Sigmoid colon (tissue), 7 donors: ENCODE results near the gene BBIP1. TPM values are rescaled to one million over a fixed set of nuclear protein-coding genes. Genes with fewer than 3 reads are reported as not detected.

ENCODE experiments used
- DNase-seq: peaks from one replicate; pipeline ENCODE4 v3.0.0-alpha.2; 2019
- H3K27ac ChIP-seq, 4 donors: fragments of 200-600 bp; sonication (generic); one replicate each; pipeline ENCODE4 v1.5.1; 2016 to 2019; ENCODE audit warnings: mild to moderate bottlenecking in 1 of 4
- H3K27me3 ChIP-seq, 3 donors: fragments of 200-600 bp; sonication (generic); one replicate each; pipeline ENCODE4 v1.5.1; 2019; ENCODE audit warnings: mild to moderate bottlenecking in 1 of 3
- H3K36me3 ChIP-seq, 4 donors: fragments of 200-600 bp; sonication (generic); one replicate each; pipeline ENCODE4 v1.5.1; 2016 to 2019
- H3K4me1 ChIP-seq, 4 donors: fragments of 200-600 bp; sonication (generic); one replicate each; pipeline ENCODE4 v1.5.1; 2017 to 2019
- H3K4me3 ChIP-seq, 4 donors: fragments of 200-600 bp; sonication (generic); one replicate each; pipeline ENCODE4 v1.5.1; 2017 to 2019; ENCODE audit warnings: mild to moderate bottlenecking in 2 of 4, moderate library complexity in 1 of 4
- H3K9me3 ChIP-seq, 4 donors: fragments of 200-600 bp in 3 of 4; sonication (generic) in 3 of 4; one replicate each; pipeline versions ENCODE4 v1.5.1 to v1.6.1; 2013 to 2019
- EP300 ChIP-seq, 4 donors: sonication (generic); formaldehyde crosslinking; IDR thresholded peaks; one replicate each; pipeline ENCODE4 v1.6.1; 2017; ENCODE audit warnings: antibody characterized with exemption in 4 of 4
- POLR2A ChIP-seq, 2 donors: fragments of 450-650 bp; IDR thresholded peaks; one replicate each; pipeline ENCODE4 v1.6.1; 2016; ENCODE audit warnings: antibody characterized with exemption in 2 of 2, mild to moderate bottlenecking in 2 of 2, moderate library complexity in 2 of 2
- POLR2AphosphoS5 ChIP-seq, 4 donors: sonication (generic); formaldehyde crosslinking; IDR thresholded peaks; one replicate each; pipeline ENCODE4 v1.6.1; 2017; ENCODE audit warnings: antibody characterized with exemption in 4 of 4
- WGBS, 2 donors: extraction: QIAGEN DNeasy Blood & Tissue Kit; methylation state at CpG; one replicate each; pipeline ENCODE4 v1.1.7; 2013; 5-methylcytosine and 5-hydroxymethylcytosine counted together
- intact Hi-C: fragments of 100-400 bp; cut with DNase I; formaldehyde crosslinking; loops from one replicate; pipeline ENCODE4 v1.15.1; 2023
- polyA plus RNA-seq, 3 donors: library from polyadenylated mRNA; stranded (reverse); fragments of 200-250 nt; gene quantifications; one replicate each; pipeline ENCODE4 v1.2.3, GENCODE V29; 2013
- total RNA-seq, 4 donors: library from RNA; depleted of rRNA; stranded (reverse); fragments of >200 nt; gene quantifications; one replicate each; pipeline ENCODE4 v1.1.0, GENCODE V29; 2016
- TF ChIP-seq, protein P1 (sequence below), 4 experiments: fragments of 450-650 bp in 3 of 4; fragments of 200-600 bp in 1 of 4; IDR thresholded peaks; one replicate each; pipeline ENCODE4 v1.5.1; 2016 to 2019; ENCODE audit warnings: antibody characterized with exemption in 4 of 4, mild to moderate bottlenecking in 3 of 4, moderate library complexity in 2 of 4
- donor health status: healthy with polysubstance abuse.
- donor health status: Bipolar disorder and iron deficiency.
- donor health status: healthy.

Gene BBIP1
- total and polyA plus RNA-seq, 7 donors: 16.2 to 36.8 (median 21.6) TPM

DNA sequence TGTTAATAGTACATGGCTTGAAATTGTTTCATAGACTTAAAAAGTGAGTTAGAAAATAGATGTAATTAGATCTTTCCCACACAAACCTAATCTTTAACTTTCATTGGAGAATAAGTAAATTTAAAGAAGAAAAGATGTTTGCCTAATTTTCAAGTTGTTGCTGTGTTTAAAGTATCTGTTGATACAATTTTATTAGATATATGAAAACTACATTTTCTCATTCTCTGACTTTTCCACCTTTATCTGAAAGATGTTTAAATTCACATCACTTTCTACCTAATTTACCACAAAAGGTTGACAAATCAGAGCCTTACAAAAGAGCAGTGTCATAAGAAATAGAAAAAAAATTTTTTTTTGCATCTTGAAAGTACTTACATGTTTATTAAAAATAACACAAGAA is 46.2 kb upstream of the BBIP1 start:
- no peaks in the 10 kb centered on the region for H3K36me3 ChIP-seq
- H3K9me3 ChIP-seq: no peaks in the 10 kb centered on the region
- H3K4me1 ChIP-seq: peaks cover 0 to 61% (median 40%) of the 10 kb centered on the region in 4 donors
- intact Hi-C loops: no loop called here
- no peak overlapping the region for H3K27ac ChIP-seq
- H3K4me3 ChIP-seq: no peak overlapping the region
- H3K27me3 ChIP-seq: no peaks in the 10 kb centered on the region
- TF ChIP-seq, protein P1, sequence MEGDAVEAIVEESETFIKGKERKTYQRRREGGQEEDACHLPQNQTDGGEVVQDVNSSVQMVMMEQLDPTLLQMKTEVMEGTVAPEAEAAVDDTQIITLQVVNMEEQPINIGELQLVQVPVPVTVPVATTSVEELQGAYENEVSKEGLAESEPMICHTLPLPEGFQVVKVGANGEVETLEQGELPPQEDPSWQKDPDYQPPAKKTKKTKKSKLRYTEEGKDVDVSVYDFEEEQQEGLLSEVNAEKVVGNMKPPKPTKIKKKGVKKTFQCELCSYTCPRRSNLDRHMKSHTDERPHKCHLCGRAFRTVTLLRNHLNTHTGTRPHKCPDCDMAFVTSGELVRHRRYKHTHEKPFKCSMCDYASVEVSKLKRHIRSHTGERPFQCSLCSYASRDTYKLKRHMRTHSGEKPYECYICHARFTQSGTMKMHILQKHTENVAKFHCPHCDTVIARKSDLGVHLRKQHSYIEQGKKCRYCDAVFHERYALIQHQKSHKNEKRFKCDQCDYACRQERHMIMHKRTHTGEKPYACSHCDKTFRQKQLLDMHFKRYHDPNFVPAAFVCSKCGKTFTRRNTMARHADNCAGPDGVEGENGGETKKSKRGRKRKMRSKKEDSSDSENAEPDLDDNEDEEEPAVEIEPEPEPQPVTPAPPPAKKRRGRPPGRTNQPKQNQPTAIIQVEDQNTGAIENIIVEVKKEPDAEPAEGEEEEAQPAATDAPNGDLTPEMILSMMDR (IDR thresholded peaks at IDR 0.05): no peak
- TF ChIP-seq POLR2AphosphoS5 (IDR thresholded peaks at IDR 0.05): no peak
- TF ChIP-seq POLR2A (IDR thresholded peaks at IDR 0.05): no peak
- no peak for TF ChIP-seq EP300 (IDR thresholded peaks at IDR 0.05)
- DNase-seq: no peak

DNA sequence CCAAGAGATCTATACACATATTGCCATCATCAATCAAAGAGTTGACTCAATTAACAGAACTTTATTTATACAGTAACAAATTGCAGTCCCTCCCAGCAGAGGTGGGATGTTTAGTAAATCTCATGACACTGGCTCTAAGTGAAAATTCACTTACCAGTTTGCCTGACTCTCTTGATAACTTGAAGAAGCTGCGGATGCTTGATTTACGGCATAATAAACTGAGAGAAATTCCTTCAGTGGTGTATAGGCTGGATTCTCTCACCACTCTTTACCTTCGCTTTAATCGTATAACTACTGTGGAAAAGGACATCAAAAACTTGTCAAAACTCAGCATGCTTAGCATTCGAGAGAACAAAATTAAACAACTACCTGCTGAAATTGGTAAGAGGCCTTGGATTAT is 45.7 kb upstream of the BBIP1 start:
- WGBS, 2 donors: 95 to 96% methylated on average over 5 of the region's 5 CpGs
- no peak for TF ChIP-seq POLR2A (IDR thresholded peaks at IDR 0.05)
- TF ChIP-seq, protein P1 (IDR thresholded peaks at IDR 0.05): no peak
- no peak for TF ChIP-seq EP300 (IDR thresholded peaks at IDR 0.05)
- no peak for TF ChIP-seq POLR2AphosphoS5 (IDR thresholded peaks at IDR 0.05)
- peaks cover 0 to 66% (median 45%) of the 10 kb centered on the region in 4 donors for H3K4me1 ChIP-seq
- H3K36me3 ChIP-seq: no peaks in the 10 kb centered on the region
- intact Hi-C loops: loop anchor here (5.0 kb wide), 1 partner anchor 633 kb away; no protein-coding TSS in a partner anchor
- DNase-seq: no peak
- H3K27ac ChIP-seq: no peak overlapping the region
- H3K27me3 ChIP-seq: no peaks in the 10 kb centered on the region
- H3K4me3 ChIP-seq: no peak overlapping the region
- no peaks in the 10 kb centered on the region for H3K9me3 ChIP-seq

DNA sequence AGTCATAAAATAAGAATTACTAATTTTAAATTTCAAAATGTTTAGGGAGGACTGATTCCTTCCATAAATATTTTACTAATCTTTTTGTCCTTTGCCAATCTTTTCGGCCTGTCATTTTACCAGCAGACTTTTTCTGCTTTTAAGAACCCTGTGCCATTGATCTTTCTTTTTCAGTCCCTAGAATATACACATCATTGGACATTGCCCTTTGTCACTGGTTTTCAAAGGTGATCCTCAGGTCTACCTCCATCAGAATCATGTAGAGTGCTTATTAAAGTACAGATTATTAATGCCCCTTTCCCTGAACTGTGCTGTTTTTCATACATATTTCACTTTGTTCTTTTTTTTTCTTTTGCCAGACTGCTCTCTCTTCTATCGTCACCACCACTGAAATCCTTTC is 44.2 kb upstream of the BBIP1 start:
- H3K4me1 ChIP-seq: peaks cover 0 to 77% (median 53%) of the 10 kb centered on the region in 4 donors

DNA sequence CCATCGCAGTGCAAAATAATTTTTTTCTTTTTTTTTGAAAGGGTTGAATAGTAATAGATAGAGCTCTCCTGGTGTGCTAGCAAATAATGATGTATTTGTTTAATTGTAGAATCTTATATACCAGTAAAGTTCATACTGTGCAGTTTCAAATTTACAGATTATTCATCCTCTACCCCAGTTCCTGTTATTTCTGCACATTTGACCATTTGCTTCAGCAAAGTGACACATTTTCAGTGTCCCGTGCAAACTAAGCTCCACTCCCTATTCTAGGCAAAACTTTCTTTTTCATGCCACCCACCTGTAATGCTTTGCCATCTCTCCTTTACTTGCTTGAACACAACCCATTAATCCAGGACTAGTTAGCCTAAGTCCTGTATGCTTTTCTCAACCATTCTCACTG is 43.5 kb upstream of the BBIP1 start:
- H3K27ac ChIP-seq: no peak overlapping the region
- no peak for TF ChIP-seq EP300 (IDR thresholded peaks at IDR 0.05)
- no peak for TF ChIP-seq POLR2AphosphoS5 (IDR thresholded peaks at IDR 0.05)
- TF ChIP-seq, protein P1 (IDR thresholded peaks at IDR 0.05): no peak
- TF ChIP-seq POLR2A (IDR thresholded peaks at IDR 0.05): no peak
- no peak overlapping the region for H3K4me3 ChIP-seq
- no peaks in the 10 kb centered on the region for H3K36me3 ChIP-seq
- peaks cover 0 to 77% (median 53%) of the 10 kb centered on the region in 4 donors for H3K4me1 ChIP-seq
- 92 to 93% methylated on average over 2 of the region's 2 CpGs for WGBS, 2 donors
- H3K27me3 ChIP-seq: no peaks in the 10 kb centered on the region
- intact Hi-C loops: loop anchor here (5.0 kb wide), 1 partner anchor 635 kb away; no protein-coding TSS in a partner anchor
- H3K9me3 ChIP-seq: no peaks in the 10 kb centered on the region
- no peak for DNase-seq

More for the DNA sequence above, 44.2 kb upstream of the BBIP1 start:
- intact Hi-C loops: loop anchor here (5.0 kb wide), 1 partner anchor 634 kb away; no protein-coding TSS in a partner anchor
- H3K36me3 ChIP-seq: no peaks in the 10 kb centered on the region
- no peak overlapping the region for H3K4me3 ChIP-seq
- no peak for DNase-seq
- TF ChIP-seq POLR2AphosphoS5 (IDR thresholded peaks at IDR 0.05) (no peak), POLR2A (IDR thresholded peaks at IDR 0.05) (no peak), EP300 (IDR thresholded peaks at IDR 0.05) (no peak)
- TF ChIP-seq, protein P1 (IDR thresholded peaks at IDR 0.05): no peak
- H3K27ac ChIP-seq: no peak overlapping the region
- 93 to 95% methylated on average over 2 of the region's 2 CpGs for WGBS, 2 donors
- no peaks in the 10 kb centered on the region for H3K9me3 ChIP-seq
- no peaks in the 10 kb centered on the region for H3K27me3 ChIP-seq

DNA sequence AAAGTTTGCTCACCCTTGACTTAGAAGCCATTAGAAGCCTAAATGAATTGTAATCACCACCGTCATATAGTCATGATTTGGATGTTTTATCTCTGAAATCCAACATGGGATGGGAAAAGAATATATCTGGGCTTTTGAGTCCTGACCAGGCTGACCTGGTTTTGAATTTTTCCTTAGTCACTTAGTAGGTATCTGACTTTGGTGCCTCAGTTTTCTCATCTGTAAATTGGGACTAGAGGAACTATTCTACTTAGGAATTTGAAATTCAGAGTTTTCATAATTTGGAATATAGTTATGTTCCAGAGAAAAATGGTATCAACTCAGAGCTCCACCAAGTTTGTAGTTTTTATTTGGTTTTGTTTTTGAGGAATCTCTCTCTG is 41.3 kb upstream of the BBIP1 start:
- TF ChIP-seq EP300 (IDR thresholded peaks at IDR 0.05) (no peak), POLR2A (IDR thresholded peaks at IDR 0.05) (no peak), POLR2AphosphoS5 (IDR thresholded peaks at IDR 0.05) (no peak)
- TF ChIP-seq, protein P1 (IDR thresholded peaks at IDR 0.05): no peak
- no peaks in the 10 kb centered on the region for H3K27me3 ChIP-seq
- 49 to 96% methylated on average over 1 of the region's 1 CpG for WGBS, 2 donors
- no peaks in the 10 kb centered on the region for H3K9me3 ChIP-seq
- no peaks in the 10 kb centered on the region for H3K36me3 ChIP-seq
- no peak overlapping the region for H3K4me3 ChIP-seq
- DNase-seq: no peak
- peak overlapping the region in 1 of 4 donors; percentile 29 for H3K27ac ChIP-seq
- intact Hi-C loops: loop anchor here (5.0 kb wide), 1 partner anchor 637 kb away; no protein-coding TSS in a partner anchor
- peaks cover 0 to 70% (median 48%) of the 10 kb centered on the region in 4 donors for H3K4me1 ChIP-seq
